Effector memory CD4-positive, alpha-beta T cell (primary cell): ENCODE data around the gene UPB1.
"Not testable (repeated sequence)": the region's sequence is repeated elsewhere in the genome, so short reads cannot be mapped to it uniquely, and the experiment has no call there.

Experiments
- DNase-seq, 3 donors: peaks; one replicate each; pipeline ENCODE4 v3.0.0-alpha.2; 2020
- H3K27ac ChIP-seq: 2 replicates; pipeline ENCODE4 v1.7.0; 2013; ENCODE audit warnings: mild to moderate bottlenecking, low read length, moderate library complexity; ENCODE audit not compliant: insufficient read depth, poor library complexity, severe bottlenecking
- H3K27me3 ChIP-seq: replicated peaks from 2 replicates; pipeline ENCODE4 v1.7.0; 2013; ENCODE audit warnings: mild to moderate bottlenecking, low read length; ENCODE audit not compliant: insufficient read depth, control insufficient read depth, poor library complexity, severe bottlenecking
- H3K36me3 ChIP-seq: 2 replicates; pipeline ENCODE4 v1.7.0; 2013; ENCODE audit warnings: mild to moderate bottlenecking, low read length, moderate library complexity; ENCODE audit not compliant: control insufficient read depth, insufficient read depth
- H3K4me1 ChIP-seq: 2 replicates; pipeline ENCODE4 v1.7.0; 2013; ENCODE audit warnings: low read length, mild to moderate bottlenecking; ENCODE audit not compliant: control insufficient read depth, insufficient read depth, poor library complexity, severe bottlenecking
- H3K4me3 ChIP-seq: 2 replicates; pipeline ENCODE4 v1.7.0; 2013; ENCODE audit warnings: low read length, low read depth, mild to moderate bottlenecking; ENCODE audit not compliant: insufficient read depth, poor library complexity, severe bottlenecking
- H3K9me3 ChIP-seq: 2 replicates; pipeline ENCODE4 v1.7.0; 2013; ENCODE audit warnings: mild to moderate bottlenecking, low read length, moderate library complexity; ENCODE audit not compliant: control insufficient read depth

The UPB1 gene

DNA sequence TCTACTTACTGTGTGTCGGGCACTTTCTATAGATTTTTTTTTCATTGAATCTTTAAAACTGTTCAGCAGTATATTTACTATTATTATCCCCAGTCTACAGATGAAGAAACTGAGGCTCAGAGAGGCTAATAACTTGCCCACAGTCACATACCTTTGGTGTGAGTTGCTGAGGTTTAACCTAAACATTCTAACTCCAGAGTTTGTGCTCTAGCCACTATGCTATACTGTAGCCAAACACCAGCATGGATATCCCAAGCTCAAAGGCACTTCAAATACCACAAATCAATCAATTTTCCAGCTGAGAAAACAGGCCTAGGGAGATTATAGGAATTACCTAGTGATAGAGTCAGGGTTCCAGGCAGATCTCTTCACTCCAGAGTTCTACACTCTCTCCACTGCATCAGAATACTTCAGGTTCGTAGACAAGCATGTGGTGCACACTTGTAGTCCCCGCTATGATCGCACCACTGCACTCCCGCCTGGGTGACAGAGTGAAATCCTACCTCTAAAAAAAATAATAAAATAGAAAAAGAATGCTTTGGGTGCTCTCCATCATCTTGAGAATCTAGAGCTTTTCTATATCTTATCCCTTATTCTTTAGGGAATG, 20.4 kb upstream of the UPB1 start:
- Histone ChIP-seq H3K36me3 (no peaks in the 10 kb centered on the region), H3K9me3 (no peaks in the 10 kb centered on the region), H3K27ac (no peak overlapping the region), H3K27me3 (no peaks in the 10 kb centered on the region), H3K4me1 (no peaks in the 10 kb centered on the region), H3K4me3 (no peak overlapping the region)
- DNase-seq, result no peak

GRCh38 chr22:24481641-24482040, 13.5 kb upstream of the UPB1 start:
- no peaks in the 10 kb centered on the region for H3K9me3 ChIP-seq
- no peak for DNase-seq
- H3K4me1 ChIP-seq, result no peaks in the 10 kb centered on the region
- H3K27ac ChIP-seq, result no peak overlapping the region
- H3K36me3 ChIP-seq, result no peaks in the 10 kb centered on the region
- no peaks in the 10 kb centered on the region for H3K27me3 ChIP-seq
- H3K4me3 ChIP-seq, result no peak overlapping the region

GRCh38 chr22:24482575-24482974, 12.6 kb upstream of the UPB1 start:
- Histone ChIP-seq H3K27ac (no peak overlapping the region), H3K4me1 (no peaks in the 10 kb centered on the region), H3K36me3 (no peaks in the 10 kb centered on the region), H3K4me3 (no peak overlapping the region), H3K27me3 (no peaks in the 10 kb centered on the region), H3K9me3 (no peaks in the 10 kb centered on the region)
- DNase-seq, result no peak

DNA sequence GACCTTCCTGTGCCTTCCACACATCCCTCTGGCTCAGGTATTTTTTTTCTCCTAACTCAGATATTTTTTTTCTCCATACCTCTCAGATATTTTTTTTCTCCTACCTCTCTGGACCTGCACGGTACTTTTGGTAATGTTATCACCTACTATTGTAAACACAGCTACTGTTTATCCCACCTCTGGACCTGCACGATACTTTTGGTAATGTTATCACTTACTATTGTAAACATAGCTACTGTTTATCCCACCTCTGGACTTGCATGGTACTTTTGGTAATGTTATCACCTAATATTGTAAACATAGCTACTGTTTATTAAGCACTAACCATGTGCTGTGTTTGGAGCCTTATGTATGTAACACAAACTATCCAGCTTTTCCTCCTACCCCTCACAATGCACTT, 12.1 kb upstream of the UPB1 start:
- no peaks in the 10 kb centered on the region for H3K27me3 ChIP-seq
- no peak overlapping the region for H3K4me3 ChIP-seq
- no peak for DNase-seq
- no peak overlapping the region for H3K27ac ChIP-seq
- no peaks in the 10 kb centered on the region for H3K4me1 ChIP-seq
- no peaks in the 10 kb centered on the region for H3K36me3 ChIP-seq
- no peaks in the 10 kb centered on the region for H3K9me3 ChIP-seq

GRCh38 chr22:24483976-24484545, 11.1 kb upstream of the UPB1 start:
- H3K4me1 ChIP-seq, result no peaks in the 10 kb centered on the region
- no peak for DNase-seq
- no peaks in the 10 kb centered on the region for H3K27me3 ChIP-seq
- no peaks in the 10 kb centered on the region for H3K9me3 ChIP-seq
- H3K27ac ChIP-seq, result no peak overlapping the region
- H3K36me3 ChIP-seq, result no peaks in the 10 kb centered on the region
- no peak overlapping the region for H3K4me3 ChIP-seq

DNA sequence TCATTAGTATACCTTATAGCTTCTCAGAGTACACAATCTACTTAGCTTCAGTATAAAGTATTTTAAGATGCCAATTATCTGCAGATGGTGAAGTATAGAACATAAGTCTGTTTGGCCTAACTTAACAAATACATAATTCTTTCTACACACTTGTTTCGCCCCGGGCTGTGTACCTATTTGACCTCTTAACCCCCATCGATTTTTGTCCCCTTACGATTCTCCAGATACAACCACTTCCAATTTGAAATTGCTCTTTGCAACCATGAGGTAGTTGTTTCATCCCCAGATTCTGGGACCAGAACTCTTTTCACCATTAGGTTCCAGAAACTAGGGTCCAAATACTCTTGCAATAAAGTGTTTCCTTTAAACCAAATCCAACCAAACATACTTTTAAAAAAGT, 10.0 kb upstream of the UPB1 start:
- no peaks in the 10 kb centered on the region for H3K4me1 ChIP-seq
- H3K27ac ChIP-seq, result no peak overlapping the region
- H3K9me3 ChIP-seq, result no peaks in the 10 kb centered on the region
- H3K4me3 ChIP-seq, result no peak overlapping the region
- H3K27me3 ChIP-seq, result no peaks in the 10 kb centered on the region
- no peaks in the 10 kb centered on the region for H3K36me3 ChIP-seq
- DNase-seq, result no peak

DNA sequence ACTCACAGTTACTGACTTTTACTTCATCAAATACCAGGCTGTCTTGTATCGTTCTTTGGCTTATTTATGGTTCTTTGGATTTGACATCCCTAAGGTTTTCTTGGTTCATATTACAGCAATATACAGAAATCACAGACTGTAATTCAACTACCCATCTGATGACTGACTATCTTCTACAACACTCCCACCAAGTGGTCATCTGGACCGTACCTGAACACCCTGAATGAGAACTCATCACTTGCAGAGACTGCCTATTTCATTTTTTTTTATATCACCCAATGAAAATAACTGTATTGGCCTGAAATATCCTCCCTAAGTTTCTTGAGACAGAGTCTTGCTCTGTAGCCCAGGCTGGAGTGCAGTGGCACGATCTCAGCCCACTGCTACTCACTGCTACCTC, 9.5 kb upstream of the UPB1 start:
- Histone ChIP-seq H3K4me1 (no peaks in the 10 kb centered on the region), H3K27me3 (no peaks in the 10 kb centered on the region), H3K27ac (no peak overlapping the region), H3K36me3 (no peaks in the 10 kb centered on the region), H3K4me3 (no peak overlapping the region), H3K9me3 (no peaks in the 10 kb centered on the region)
- no peak for DNase-seq

DNA sequence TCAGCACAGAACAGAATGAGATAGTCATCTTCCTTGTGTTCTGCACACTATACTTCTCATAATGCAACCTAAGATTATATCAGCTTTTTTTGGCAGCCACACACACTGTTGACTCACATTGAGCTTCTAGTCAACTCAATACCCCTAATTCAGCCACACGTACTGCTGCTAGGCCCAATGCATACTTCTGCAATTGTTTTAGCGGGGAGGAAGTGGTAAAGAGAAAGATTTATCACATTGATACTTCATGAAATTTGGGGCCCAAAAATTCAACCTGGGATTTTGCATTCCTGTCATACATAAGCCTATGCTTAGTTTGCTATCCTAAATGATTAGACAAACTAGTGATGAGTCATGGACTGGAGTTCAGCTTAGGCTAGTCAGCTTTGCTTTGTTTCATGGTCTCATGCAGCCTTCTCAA, 8.6 kb upstream of the UPB1 start:
- Histone ChIP-seq H3K4me3 (no peak overlapping the region), H3K36me3 (no peaks in the 10 kb centered on the region), H3K27ac (no peak overlapping the region), H3K27me3 (no peaks in the 10 kb centered on the region), H3K9me3 (no peaks in the 10 kb centered on the region), H3K4me1 (no peaks in the 10 kb centered on the region)
- DNase-seq, result no peak

GRCh38 chr22:24489011-24489410, 6.1 kb upstream of the UPB1 start:
- H3K4me3 ChIP-seq, result no peak overlapping the region
- H3K9me3 ChIP-seq, result no peaks in the 10 kb centered on the region
- H3K4me1 ChIP-seq, result no peaks in the 10 kb centered on the region
- H3K27me3 ChIP-seq, result no peaks in the 10 kb centered on the region
- no peaks in the 10 kb centered on the region for H3K36me3 ChIP-seq
- DNase-seq, result no peak
- no peak overlapping the region for H3K27ac ChIP-seq

DNA sequence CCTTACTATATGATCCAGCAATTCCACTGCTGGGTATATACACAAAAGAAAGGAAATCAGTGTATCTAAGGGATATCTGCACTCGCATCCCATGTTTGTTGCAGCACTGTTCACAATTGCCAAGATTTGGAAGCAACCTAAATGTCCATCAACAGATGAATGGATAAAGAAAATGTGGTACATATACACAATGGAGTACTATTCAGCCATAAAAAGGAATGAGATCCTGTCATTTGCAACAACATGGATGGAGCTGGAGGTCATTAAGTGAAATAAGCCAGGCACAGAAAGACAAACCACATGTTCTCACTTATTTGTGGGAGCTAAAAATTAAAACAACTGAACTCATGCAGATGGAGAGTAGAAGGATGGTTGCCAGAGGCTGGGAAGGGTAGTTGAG, 5.7 kb upstream of the UPB1 start:
- not testable (repeated sequence) for H3K36me3 ChIP-seq, H3K9me3 ChIP-seq, H3K27ac ChIP-seq, H3K4me3 ChIP-seq, DNase-seq, H3K4me1 ChIP-seq, H3K27me3 ChIP-seq
